Vagina (tissue), 2 donors: ENCODE measurements around the gene CALML3.

Source experiments
- POLR2A ChIP-seq, 2 donors: fragments of 450-650 bp; IDR thresholded peaks; one replicate each; pipeline ENCODE4 v1.6.1; 2017; ENCODE audit warnings: antibody characterized with exemption in 2 of 2, mild to moderate bottlenecking in 2 of 2, moderate library complexity in 2 of 2
- TF ChIP-seq, protein P1 (sequence below), 3 experiments: fragments of 450-650 bp in 2 of 3; fragments of 200-600 bp in 1 of 3; sonication (generic) in 1 of 3; IDR thresholded peaks; one replicate each; pipeline ENCODE4 v1.5.1; 2017 to 2019; ENCODE audit warnings: antibody characterized with exemption in 3 of 3, mild to moderate bottlenecking in 2 of 3, moderate library complexity in 2 of 3

DNA sequence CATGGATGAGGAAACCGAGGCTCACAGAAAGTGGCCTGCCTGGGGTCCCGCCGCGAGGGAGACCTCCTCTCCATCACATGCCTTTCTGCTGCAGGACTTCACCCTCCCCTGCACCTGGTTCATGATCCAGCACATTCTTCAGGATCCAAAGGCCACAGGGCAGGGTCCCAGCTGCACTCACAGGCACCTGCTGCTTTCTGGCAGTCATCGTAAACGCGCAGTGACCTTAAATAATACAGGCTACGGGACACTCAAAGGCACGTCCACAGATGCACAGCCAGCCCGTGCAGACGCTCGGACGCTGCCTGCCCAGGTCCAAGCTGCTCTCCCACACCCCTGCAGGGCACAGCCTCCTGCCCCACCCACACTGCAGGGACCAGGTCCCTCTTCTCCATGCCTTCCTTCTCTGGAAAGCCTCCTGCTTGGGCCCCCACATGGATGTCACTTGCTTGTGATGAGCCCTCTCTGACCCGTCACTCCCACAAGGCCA, 49.9 kb downstream of the CALML3 start:
- TF ChIP-seq, protein P1, sequence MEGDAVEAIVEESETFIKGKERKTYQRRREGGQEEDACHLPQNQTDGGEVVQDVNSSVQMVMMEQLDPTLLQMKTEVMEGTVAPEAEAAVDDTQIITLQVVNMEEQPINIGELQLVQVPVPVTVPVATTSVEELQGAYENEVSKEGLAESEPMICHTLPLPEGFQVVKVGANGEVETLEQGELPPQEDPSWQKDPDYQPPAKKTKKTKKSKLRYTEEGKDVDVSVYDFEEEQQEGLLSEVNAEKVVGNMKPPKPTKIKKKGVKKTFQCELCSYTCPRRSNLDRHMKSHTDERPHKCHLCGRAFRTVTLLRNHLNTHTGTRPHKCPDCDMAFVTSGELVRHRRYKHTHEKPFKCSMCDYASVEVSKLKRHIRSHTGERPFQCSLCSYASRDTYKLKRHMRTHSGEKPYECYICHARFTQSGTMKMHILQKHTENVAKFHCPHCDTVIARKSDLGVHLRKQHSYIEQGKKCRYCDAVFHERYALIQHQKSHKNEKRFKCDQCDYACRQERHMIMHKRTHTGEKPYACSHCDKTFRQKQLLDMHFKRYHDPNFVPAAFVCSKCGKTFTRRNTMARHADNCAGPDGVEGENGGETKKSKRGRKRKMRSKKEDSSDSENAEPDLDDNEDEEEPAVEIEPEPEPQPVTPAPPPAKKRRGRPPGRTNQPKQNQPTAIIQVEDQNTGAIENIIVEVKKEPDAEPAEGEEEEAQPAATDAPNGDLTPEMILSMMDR (IDR thresholded peaks at IDR 0.05): no peak
- no peak for TF ChIP-seq POLR2A (IDR thresholded peaks at IDR 0.05)
